Epithelial cell of prostate (primary cell): ENCODE measurements around the gene TRIM44.
"Not testable (repeated sequence)": the region's sequence is repeated elsewhere in the genome, so short reads cannot be mapped to it uniquely, and the experiment has no call there.

ENCODE experiments used
- DNase-seq: peaks from one replicate; pipeline ENCODE4 v3.0.0-alpha.2; 2011; ENCODE audit warnings: low read depth, low spot score
- H3K27ac ChIP-seq: fragments of 450-650 bp; 2 replicates; pipeline ENCODE4 v1.5.1; 2017; ENCODE audit warnings: mild to moderate bottlenecking

TRIM44 gene

DNA sequence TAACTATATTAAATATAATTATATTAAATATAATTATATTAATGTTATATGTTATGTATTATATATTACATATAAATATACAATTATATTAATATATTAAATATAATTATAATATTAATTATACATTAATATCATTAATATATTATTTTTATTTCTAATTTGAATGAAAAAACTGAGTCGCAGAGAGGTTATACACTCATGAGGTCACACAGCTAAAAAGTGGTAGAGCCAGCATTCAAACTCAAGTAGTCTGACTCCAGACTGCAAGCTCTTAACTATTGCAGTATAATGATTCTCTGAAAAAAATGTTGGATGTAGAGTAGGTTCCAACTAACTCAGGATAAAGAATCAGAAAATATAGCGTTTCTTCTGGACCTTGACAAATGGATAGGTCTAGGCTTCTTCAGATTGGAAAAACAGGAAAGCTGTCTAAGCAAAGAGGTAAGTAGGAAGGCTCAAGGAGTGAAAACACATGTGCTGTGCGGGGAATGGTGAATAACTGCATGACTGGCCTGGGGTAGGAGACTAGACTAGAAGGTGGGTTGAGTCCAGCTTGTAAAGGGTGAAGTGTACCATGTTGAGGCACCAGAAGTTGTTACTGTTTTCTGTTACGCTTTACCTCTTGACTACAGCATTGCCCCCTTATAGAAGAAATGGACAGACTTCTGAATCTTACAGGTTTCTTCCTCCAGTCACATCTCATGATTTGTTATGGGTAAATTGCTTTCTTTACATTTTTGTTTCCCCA lies 80.3 kb downstream of the TRIM44 start:
- no peak overlapping the region for H3K27ac ChIP-seq
- no peak for DNase-seq

DNA sequence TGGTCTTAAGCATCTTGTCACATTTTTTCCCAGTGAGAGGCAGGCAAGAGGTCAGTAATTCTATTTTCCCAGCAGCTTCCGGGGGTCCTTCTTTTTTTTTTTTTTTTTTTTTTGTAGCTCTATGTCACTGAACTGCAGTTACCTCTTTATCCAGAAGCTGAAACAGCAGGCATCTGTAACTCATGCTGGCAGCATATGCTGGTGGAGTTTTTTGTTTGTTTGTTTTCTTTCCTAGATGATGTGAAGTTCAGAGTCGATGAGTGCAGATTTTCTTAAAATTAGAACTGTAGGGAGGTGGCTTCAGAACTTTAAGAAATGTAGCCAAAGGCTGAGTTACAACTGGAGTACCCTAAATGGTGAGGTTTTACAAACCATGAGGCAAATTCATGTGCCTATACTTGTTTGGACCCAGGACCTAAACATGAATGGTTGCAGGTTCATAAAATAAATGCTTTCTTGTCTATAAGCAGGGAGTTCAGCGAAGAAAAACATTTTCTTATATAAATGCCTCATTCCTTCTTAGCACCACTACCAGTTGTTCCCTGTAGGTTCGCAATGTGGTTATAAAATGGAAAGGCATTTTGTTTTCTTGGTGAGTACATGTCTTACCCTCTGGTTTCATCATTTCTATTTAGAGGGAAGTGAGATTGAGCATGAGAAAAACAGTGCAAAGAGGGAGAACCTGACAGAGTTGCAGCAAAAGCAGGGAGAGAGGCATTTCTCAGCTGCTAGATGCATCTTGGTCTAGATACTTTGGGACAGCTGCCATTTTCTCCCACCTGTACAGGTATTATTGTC lies 84.0 kb downstream of the TRIM44 start:
- DNase-seq = no peak
- peak overlapping the region; percentile 33 for H3K27ac ChIP-seq

DNA sequence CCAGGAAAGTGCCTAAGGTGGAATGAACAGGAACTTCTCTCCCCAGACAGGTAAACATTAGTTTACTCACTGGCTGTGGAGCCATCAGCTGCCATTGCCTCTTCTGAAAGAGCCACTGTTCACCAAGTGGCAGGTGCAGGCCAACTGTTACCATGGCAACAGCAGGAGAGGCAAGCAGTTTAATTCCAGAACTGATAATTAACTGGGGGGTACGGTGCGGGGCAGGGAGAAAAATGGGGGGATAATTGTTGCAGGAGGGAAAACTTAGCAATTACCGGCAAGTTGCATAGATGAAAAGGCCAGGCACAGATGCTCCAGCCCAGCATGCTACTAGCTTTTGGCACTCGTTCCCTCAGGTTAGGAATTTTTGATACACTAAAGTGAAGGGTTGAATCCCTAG lies 85.1 kb downstream of the TRIM44 start:
- DNase-seq = no peak
- H3K27ac ChIP-seq = peak overlapping the region; percentile 33

DNA sequence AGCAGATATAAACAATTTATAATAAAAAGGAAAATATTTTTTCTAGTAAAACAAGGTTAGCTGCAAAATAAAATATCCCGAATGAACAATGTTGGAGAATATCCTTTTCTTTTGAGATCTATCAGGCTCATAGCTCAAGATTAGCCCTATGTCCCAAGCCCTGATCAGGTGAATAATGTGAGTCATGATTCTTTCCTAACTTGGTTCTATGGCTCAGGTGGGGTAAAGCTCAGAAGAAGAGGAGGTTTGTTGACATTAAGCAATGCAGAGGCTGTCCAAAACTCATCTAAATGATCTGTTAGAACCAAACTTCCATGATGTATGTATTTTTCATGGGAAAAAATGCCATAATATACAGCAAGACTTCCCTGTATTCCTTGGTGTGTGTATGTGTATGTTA lies 86.1 kb downstream of the TRIM44 start:
- DNase-seq = no peak
- H3K27ac ChIP-seq = no peak overlapping the region

DNA sequence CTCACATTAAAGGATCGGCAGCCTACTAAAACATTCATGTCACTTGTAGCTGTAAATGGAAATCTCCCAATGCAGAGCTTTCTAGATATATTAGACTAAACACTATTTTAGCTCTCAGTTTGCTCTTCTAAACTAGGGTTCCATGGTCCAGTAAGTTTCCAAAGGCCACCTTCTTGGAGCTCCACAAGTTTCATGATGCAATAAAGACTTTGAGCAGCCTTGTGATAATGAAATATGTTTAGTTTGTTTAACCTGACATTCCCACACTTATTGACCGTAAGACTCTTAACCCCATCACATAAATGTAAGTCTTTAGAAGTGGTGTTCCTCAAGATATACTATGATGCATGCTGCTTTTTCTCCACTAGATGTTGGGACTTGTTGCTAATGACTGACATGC lies 87.7 kb downstream of the TRIM44 start:
- H3K27ac ChIP-seq = no peak overlapping the region
- DNase-seq = no peak

DNA sequence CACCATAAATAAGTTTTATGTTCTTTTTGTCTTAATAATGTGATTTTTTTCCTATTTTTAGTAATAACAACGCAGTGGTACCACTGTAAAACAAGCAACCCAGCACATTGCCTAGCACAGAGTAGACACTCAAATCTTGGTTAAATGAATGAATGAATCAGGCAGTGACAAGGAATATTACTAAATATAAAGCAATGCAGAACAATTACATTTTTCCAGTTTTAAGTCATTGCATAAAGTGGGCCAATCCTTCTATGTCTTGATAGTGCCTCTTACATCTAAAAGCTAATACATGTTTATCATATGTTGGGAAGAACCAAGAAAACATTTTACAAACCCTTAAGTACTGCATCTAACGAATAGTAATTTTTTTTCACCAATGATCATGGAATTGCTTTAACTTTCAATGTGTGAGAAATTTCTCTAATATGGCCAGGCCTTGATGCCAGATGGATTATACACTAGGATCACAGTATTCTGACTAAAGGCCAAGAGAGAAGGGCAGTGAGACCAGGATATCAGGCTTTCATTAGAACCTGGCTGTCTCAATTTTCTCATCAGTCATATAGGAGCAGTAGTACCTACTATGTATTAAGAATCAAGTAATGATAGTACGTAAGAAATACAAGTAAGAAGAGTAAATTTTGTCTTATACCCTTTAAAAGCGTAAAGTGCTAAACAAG lies 88.5 kb downstream of the TRIM44 start:
- DNase-seq = no peak
- peak overlapping the region; percentile 74 for H3K27ac ChIP-seq

DNA sequence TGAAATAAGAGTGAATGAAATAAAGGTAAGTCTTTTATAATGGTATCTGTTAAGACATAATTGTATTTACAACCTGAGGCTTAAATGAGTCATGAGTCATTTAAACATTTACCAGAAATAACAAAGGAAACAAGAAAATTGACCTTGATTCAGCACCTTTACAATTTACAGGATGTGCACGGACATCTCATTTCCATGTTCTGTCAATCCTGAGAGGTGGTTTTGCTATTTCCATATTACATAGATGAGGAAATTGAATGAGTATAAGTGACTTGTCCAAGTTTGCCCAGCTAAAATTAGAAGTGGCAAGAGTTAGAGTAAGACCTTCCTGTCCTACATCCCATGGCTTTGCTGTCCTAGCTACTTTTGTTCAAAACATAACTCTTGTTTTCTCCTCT lies 89.1 kb downstream of the TRIM44 start:
- DNase-seq = no peak
- peak overlapping the region; percentile 74 for H3K27ac ChIP-seq

DNA sequence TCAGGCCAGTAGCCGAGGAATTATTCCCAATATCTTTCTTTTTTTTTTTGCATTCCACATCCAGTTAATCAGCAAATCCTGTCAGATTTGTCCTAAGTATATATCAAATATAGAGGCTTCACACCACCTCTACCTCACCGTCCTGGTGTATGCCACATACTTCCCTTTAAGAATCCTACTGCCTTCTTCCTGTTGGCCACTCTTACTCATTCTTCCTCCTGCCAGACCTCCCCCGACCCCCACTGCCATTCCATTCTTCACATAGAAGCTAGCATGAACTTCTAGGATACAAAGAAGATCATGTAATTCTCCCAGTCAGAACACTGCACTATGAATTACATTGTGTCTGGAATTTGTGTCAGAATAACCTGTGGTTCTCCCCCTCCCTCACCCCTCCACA lies 89.5 kb downstream of the TRIM44 start:
- peak overlapping the region; percentile 74 for H3K27ac ChIP-seq
- DNase-seq = no peak

DNA sequence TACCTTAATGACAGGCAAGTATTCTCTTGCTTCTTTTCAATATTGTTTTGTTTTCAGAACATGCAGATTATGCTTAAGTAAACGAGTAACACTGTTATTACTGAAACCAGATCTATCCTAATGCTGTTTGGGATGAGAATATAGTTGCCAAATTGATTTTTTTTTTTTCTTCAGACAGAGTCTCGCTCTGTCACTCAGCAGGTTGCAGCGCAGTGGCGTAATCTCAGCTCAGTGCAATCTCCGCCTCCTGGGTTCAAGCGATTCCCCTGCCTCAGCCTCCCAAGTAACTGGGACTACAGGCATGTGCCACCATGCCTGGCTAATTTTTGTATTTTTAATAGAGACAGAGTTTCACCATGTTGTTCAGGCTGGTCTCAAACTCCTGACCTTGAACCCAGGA lies 91.0 kb downstream of the TRIM44 start:
- not testable (repeated sequence) for DNase-seq, H3K27ac ChIP-seq

DNA sequence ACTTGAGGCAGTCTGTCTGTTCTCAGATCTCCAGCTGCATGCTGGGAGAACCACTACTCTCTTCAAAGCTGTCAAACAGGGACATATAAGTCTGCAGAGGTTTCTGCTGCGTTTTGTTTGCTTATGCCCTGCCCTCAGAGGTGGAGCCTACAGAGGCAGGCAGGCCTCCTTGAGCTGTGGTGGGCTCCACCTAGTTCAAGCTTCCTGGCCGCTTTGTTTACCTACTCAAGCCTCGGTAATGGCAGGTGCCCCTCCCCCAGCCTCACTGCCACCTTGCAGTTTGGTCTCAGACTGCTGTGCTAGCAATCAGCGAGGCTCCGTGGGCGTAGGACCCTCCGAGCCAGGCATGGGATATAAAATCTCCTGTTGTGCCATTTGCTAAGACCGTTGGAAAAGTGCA lies 97.4 kb downstream of the TRIM44 start:
- not testable (repeated sequence) for DNase-seq, H3K27ac ChIP-seq

DNA sequence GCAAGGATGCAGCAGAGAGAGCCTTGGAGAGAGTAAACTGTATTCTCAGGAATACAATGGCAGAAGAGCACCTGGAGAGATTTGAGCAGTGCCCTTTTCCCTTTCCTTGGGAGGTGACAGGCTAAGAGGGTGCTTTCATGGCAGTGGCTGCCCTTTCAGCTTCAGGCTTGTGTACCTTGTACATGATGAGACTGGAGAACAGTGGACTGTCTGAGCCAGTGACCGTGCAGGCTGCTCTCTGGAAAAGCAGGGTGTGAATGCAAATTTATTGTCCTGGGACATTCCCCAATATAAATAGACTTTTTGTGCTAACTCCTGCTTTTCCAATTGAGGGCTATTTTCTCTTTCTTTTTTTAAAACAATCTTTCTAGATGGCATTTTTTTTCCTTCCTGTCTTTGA lies 99.3 kb downstream of the TRIM44 start:
- DNase-seq = no peak
- no peak overlapping the region for H3K27ac ChIP-seq

DNA sequence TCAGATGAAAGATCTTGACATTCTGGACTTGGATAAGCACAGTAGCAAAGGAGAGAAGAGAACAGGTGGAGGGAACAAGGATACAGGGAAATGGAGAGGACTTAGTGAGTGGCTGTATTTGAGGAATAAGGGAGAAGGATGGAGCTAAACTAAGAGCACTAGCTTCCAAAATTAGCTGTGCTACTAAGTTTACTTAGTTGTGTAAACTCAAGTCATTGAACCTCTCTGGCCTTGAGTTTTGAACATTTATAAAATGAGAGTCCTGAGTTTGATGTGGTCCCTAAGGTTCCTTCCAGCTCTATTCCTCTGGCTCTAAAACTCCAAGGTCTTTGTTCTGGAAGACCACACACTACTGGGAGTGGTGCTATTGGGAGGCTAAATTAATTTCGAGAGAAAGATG lies 100.7 kb downstream of the TRIM44 start:
- H3K27ac ChIP-seq = no peak overlapping the region
- no peak for DNase-seq

DNA sequence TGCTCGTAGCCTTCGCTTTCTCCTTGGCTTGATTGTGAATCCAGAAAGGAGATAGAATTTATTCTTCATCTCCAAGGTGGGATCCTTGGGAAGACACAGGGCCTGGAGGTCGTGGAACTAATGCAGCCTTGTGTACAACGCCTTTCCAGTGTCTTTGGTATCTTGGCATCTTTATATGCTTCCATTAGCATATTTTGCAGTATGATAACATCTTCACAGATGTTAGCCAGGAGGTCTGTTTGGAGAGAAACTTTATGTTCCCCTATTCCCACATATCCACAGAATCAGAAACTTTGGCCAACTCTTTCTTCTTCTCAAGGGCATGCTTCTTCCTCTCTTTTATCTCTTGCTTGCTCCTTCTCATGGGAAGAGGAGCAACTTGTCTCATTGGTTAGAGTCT lies 101.2 kb downstream of the TRIM44 start:
- H3K27ac ChIP-seq = no peak overlapping the region
- no peak for DNase-seq

DNA sequence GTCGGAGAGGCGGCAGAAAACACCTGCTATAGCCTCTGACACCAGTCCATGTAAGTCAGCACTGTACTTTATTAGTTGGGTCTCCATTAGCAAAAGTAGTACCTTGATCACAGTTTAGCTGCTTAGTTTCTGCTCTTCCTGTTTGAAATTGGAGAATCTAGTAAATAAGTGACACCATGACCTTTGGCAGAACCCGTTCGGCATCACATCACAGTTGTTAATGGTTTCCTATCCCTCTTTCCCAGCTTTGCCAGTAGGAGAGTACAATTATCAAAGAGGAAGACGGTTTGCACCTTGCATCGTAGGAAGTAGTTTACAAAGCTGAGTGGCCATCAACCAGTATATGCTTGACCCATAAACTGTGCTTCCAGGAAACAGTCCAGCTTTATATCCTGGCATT lies 101.8 kb downstream of the TRIM44 start:
- DNase-seq = no peak
- H3K27ac ChIP-seq = no peak overlapping the region

DNA sequence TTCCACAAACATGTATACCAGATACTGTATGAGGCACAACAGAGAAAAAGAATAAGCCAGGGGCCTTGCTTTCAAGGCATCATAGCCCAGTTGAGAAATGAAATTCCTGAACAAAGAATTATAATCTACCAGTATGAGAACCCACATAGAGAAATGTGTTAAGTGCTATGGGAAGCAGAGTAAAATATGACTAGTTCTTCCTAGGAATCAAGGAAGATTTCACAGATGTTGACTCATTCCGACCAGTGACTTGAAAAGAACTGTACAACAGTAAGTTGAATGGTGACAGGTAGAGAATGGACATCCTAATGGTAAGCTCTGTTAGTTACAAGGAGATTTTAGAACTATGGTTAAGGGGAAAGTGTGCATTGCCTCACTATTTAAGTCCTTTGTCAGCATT lies 102.6 kb downstream of the TRIM44 start:
- no peak for DNase-seq
- H3K27ac ChIP-seq = no peak overlapping the region

DNA sequence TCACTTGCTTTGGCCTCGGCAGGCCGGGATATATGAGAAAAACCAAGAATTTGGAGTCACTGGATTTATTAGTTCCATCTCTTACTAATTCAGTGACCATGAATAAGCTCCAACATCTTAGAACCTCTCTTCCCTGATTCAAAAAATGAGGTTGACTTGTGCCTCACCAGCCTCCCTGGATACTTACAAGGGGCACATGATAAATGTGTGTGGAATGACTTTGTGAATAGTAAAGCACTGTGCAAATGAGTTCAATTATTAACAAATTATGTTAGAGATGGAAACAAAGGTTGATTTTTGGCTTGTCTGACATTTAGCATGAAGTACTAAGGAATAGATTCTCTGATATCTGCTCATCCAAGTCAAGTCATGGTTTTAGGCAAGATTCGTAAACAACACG lies 104.1 kb downstream of the TRIM44 start:
- DNase-seq = no peak

DNA sequence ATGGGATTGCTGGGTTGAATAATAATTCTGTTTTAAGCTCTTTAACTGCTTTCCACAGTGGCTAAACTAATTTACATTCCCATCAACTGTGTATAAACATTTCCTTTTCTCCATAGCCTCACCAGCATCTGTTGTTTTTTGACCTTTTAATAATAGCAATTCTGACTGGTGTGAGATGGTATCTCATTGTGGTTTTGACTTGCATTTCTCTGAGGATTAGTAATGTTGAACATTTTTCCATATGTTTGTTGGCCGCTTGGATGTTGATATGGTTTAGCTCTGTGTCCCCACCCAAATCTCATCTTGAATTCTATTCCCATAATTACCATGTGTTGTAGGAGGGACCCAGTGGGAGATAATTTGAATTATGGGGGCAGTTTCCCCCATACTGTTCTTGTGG lies 107.8 kb downstream of the TRIM44 start:
- H3K27ac ChIP-seq, DNase-seq: not testable (repeated sequence)

More for the DNA sequence above, 104.1 kb downstream of the TRIM44 start:
- H3K27ac ChIP-seq = no peak overlapping the region

DNA sequence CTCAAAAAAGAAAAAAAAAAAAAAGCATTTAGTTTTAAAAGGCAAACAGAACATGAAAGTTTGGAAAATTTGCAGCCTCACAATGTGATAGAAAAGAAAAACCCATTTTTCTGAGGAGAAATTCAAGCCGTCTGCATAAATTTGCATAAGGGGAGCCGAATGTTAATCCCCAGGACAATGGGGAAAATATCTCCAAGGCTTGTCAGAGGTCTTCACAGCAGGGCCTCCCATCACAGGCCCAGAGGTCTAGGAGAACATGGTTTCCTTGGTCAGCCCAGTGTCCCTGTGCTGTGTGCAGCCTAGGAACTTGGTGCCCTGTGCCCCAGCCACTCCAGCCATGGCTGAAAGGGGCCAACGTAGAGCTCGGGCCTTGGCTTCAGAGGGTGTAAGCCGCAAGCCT lies 109.1 kb downstream of the TRIM44 start:
- H3K27ac ChIP-seq = no peak overlapping the region
- DNase-seq = no peak

DNA sequence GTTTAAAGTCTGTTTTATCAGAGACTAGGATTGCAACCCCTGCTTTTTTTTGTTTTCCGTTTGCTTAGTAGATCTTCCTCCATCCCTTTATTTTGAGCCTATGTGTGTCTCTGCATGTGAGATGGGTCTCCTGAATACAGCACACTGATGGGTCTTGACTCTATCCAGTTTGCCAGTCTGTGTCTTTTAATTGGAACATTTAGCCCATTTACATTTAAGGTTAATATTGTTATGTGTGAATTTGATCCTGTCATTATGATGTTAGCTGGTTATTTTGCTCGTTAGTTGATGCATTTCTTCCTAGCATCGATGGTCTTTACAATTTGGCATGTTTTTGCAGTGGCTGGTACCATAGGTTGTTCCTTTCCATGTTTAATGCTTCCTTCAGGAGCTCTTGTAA lies 114.7 kb downstream of the TRIM44 start:
- H3K27ac ChIP-seq, DNase-seq: not testable (repeated sequence)

DNA sequence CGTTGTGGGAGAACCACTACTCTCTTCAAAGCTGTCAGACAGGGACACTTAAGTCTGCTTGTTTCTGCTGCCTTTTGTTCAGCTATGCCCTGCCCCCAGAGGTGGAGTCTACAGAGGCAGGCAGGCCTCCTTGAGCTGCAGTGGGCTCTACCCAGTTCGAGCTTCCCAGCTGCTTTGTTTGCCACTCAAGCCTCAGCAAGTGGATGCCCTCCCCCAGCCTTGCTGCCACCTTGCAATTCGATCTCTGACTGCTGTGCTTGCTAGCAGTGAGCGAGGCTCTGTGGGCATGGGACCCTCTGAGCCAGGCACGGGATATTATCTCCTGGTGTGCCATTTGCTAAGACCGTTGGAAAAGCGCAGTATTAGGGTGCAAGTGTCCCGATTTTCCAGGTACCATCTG lies 116.4 kb downstream of the TRIM44 start:
- DNase-seq, H3K27ac ChIP-seq: not testable (repeated sequence)

DNA sequence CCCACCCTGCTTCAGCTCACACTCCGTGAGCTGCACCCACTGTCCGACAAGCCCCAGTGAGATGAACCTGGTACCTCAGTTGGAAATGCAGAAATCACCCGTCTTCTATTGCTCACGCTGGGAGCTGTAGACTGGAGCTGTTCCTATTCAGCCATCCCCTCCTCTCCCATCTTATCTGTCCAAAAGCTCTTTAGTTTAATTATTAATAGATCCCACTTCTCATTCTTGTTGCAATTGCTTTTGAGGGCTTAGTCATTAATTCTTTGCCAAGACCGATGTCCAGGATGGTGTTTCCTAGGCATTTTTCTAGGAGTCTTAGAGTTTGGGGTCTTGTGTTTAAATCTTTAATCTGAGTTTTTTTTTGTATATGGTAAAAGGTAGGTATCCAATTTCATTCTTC lies 116.8 kb downstream of the TRIM44 start:
- no peak for DNase-seq
- no peak overlapping the region for H3K27ac ChIP-seq
